Measurements from ENCODE around the gene INO80B. TPM values are rescaled to one million over a fixed set of nuclear protein-coding genes. Genes with fewer than 3 reads are reported as not detected.
A peak's percentile ranks its signal among the peaks of the same experiment; 100 is the strongest.

INO80B gene
- total and polyA plus RNA-seq, 10 donors = 9.0 to 50.3 (median 33.4) TPM

GRCh38 chr2:74474481-74474880 lies 19.6 kb downstream of the INO80B start:
- Histone ChIP-seq H3K4me1 (peaks cover 18 to 53% (median 25%) of the 10 kb centered on the region in 6 donors), H3K9me3 (no peaks in the 10 kb centered on the region), H3K36me3 (peaks cover 0 to 66% (median 27%) of the 10 kb centered on the region in 6 donors), H3K4me3 (no peak overlapping the region), H3K27me3 (replicated peaks in 1 of 7) (no peaks in the 10 kb centered on the region), H3K27ac (no peak overlapping the region)
- 94 to 99% (median 95%) methylated on average over 6 of the region's 6 CpGs for WGBS, 5 donors
- intact Hi-C loops (cut with DNase I; ENCODE audit: low total_unique reads) = no loop called here
- DNase-seq = peak; percentile 69
- TF ChIP-seq, protein P1, sequence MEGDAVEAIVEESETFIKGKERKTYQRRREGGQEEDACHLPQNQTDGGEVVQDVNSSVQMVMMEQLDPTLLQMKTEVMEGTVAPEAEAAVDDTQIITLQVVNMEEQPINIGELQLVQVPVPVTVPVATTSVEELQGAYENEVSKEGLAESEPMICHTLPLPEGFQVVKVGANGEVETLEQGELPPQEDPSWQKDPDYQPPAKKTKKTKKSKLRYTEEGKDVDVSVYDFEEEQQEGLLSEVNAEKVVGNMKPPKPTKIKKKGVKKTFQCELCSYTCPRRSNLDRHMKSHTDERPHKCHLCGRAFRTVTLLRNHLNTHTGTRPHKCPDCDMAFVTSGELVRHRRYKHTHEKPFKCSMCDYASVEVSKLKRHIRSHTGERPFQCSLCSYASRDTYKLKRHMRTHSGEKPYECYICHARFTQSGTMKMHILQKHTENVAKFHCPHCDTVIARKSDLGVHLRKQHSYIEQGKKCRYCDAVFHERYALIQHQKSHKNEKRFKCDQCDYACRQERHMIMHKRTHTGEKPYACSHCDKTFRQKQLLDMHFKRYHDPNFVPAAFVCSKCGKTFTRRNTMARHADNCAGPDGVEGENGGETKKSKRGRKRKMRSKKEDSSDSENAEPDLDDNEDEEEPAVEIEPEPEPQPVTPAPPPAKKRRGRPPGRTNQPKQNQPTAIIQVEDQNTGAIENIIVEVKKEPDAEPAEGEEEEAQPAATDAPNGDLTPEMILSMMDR (IDR thresholded peaks at IDR 0.05 in 8 of 11, conservative IDR thresholded peaks at IDR 0.05 in 3 of 11) = no peak
- TF ChIP-seq POLR2AphosphoS5 (IDR thresholded peaks at IDR 0.05) (no peak), POLR2A (IDR thresholded peaks at IDR 0.05) (no peak)

- H3K36me3 ChIP-seq = peaks cover 0 to 70% (median 29%) of the 10 kb centered on the region in 6 donors
- no peaks in the 10 kb centered on the region for H3K9me3 ChIP-seq
- no peak for TF ChIP-seq POLR2A (IDR thresholded peaks at IDR 0.05)
- TF ChIP-seq, protein P1 (IDR thresholded peaks at IDR 0.05 in 8 of 11, conservative IDR thresholded peaks at IDR 0.05 in 3 of 11) = peak in 1 of 11 experiments; percentile 19
- H3K27me3 ChIP-seq (replicated peaks in 1 of 7) = no peaks in the 10 kb centered on the region
- no peak overlapping the region for H3K4me3 ChIP-seq
- WGBS, 5 donors = 81 to 91% (median 89%) methylated on average over 5 of the region's 5 CpGs
- intact Hi-C loops (cut with DNase I; ENCODE audit: low total_unique reads) = no loop called here
- H3K27ac ChIP-seq = no peak overlapping the region
- DNase-seq = peak; percentile 69
- H3K4me1 ChIP-seq = peaks cover 19 to 57% (median 26%) of the 10 kb centered on the region in 6 donors
These were observed 20.0 kb downstream of the INO80B start for GRCh38 chr2:74474899-74475298.

- Histone ChIP-seq H3K4me3 (peak overlapping the region; percentile 72 to 96 (median 88)), H3K9me3 (no peaks in the 10 kb centered on the region), H3K27ac (peak overlapping the region in 5 of 8 donors; percentile 93 to 97 (median 94)), H3K36me3 (peaks cover 0 to 69% (median 25%) of the 10 kb centered on the region in 6 donors), H3K27me3 (replicated peaks in 1 of 7) (no peaks in the 10 kb centered on the region), H3K4me1 (peaks cover 33 to 68% (median 40%) of the 10 kb centered on the region in 6 donors)
- intact Hi-C loops (cut with DNase I; ENCODE audit: low total_unique reads) = loop anchor here (5.0 kb wide), 1 partner anchor 106 kb away; no protein-coding TSS in a partner anchor
- no peak for DNase-seq
- 48 to 93% (median 70%) methylated on average over 2 to 3 of the region's 3 CpGs for WGBS, 5 donors
- TF ChIP-seq, protein P1 (IDR thresholded peaks at IDR 0.05 in 8 of 11, conservative IDR thresholded peaks at IDR 0.05 in 3 of 11) = no peak
- TF ChIP-seq POLR2A (IDR thresholded peaks at IDR 0.05) (no peak), POLR2AphosphoS5 (IDR thresholded peaks at IDR 0.05) (no peak)
These were observed 26.5 kb downstream of the INO80B start for GRCh38 chr2:74481431-74481830.

GRCh38 chr2:74481961-74482800 lies 27.3 kb downstream of the INO80B start:
- intact Hi-C loops (cut with DNase I; ENCODE audit: low total_unique reads) = loop anchor here (5.0 kb wide), 1 partner anchor 105 kb away; no protein-coding TSS in a partner anchor
- WGBS, 5 donors = 0 to 7% (median 2%) methylated on average over 31 to 80 of the region's 80 CpGs
- peak overlapping the region; percentile 85 to 97 (median 94) for H3K27ac ChIP-seq
- peaks cover 33 to 68% (median 40%) of the 10 kb centered on the region in 6 donors for H3K4me1 ChIP-seq
- H3K9me3 ChIP-seq = no peaks in the 10 kb centered on the region
- H3K36me3 ChIP-seq = peaks cover 0 to 69% (median 27%) of the 10 kb centered on the region in 6 donors
- H3K4me3 ChIP-seq = peak overlapping the region; percentile 72 to 96 (median 88)
- peak; percentile 92 for DNase-seq
- no peaks in the 10 kb centered on the region for H3K27me3 ChIP-seq (replicated peaks in 1 of 7)
- TF ChIP-seq, protein P1 (IDR thresholded peaks at IDR 0.05 in 8 of 11, conservative IDR thresholded peaks at IDR 0.05 in 3 of 11) = no peak
- TF ChIP-seq POLR2A (IDR thresholded peaks at IDR 0.05) (no peak), POLR2AphosphoS5 (IDR thresholded peaks at IDR 0.05) (no peak)
